D721Med (cell line): Measurements from ENCODE around the gene TBC1D16.
A peak's percentile ranks its signal among the peaks of the same experiment; 100 is the strongest.

Experiments used
- DNase-seq: peaks from one replicate; pipeline ENCODE4 v3.0.0; 2011; ENCODE audit warnings: low spot score; ENCODE audit not compliant: insufficient read length
- FAIRE-seq: peaks from 2 replicates; lab custom pipeline; 2011; peaks lifted over from hg19 to GRCh38; lab: Jason Lieb, UNC
- TF ChIP-seq, protein P1 (sequence below): IDR thresholded peaks from 2 replicates; pipeline ENCODE4 v1.5.1; 2012; ENCODE audit warnings: mild to moderate bottlenecking, control low read depth; ENCODE audit not compliant: insufficient read depth; ENCODE audit errors: missing control alignments

The TBC1D16 gene

DNA sequence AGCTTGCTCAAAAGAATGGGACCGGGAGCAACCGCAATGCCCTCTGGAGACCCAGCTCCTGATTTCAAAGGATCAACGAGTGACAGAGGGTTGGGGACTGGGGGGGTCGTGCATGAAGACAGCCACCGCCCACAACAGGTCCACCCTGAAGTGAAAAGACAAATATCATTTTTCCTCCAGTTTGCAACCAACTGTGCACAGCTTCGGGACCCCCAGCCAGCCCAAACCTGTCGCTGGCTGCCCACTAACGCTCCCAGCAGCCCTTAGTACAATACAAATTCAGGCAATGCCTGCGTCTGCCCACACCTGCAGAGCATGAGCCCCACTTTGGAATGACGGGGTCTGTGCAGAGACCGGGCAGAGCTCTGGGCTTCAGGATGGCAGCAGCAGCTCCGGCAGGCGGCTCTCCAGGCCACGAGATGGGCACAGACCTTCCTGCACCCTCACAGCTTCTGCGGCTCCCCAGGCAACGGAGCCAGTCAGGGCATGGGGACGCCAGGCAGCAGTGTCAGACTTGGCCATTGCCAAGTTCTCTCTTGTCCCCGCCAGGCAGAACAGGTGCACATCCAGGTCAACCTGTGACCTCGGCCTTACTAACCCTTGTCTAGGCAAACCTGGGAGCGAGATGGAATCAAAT lies 60.1 kb downstream of the TBC1D16 start:
- FAIRE-seq (no peak), DNase-seq (no peak)
- TF ChIP-seq, protein P1, sequence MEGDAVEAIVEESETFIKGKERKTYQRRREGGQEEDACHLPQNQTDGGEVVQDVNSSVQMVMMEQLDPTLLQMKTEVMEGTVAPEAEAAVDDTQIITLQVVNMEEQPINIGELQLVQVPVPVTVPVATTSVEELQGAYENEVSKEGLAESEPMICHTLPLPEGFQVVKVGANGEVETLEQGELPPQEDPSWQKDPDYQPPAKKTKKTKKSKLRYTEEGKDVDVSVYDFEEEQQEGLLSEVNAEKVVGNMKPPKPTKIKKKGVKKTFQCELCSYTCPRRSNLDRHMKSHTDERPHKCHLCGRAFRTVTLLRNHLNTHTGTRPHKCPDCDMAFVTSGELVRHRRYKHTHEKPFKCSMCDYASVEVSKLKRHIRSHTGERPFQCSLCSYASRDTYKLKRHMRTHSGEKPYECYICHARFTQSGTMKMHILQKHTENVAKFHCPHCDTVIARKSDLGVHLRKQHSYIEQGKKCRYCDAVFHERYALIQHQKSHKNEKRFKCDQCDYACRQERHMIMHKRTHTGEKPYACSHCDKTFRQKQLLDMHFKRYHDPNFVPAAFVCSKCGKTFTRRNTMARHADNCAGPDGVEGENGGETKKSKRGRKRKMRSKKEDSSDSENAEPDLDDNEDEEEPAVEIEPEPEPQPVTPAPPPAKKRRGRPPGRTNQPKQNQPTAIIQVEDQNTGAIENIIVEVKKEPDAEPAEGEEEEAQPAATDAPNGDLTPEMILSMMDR: no peak

DNA sequence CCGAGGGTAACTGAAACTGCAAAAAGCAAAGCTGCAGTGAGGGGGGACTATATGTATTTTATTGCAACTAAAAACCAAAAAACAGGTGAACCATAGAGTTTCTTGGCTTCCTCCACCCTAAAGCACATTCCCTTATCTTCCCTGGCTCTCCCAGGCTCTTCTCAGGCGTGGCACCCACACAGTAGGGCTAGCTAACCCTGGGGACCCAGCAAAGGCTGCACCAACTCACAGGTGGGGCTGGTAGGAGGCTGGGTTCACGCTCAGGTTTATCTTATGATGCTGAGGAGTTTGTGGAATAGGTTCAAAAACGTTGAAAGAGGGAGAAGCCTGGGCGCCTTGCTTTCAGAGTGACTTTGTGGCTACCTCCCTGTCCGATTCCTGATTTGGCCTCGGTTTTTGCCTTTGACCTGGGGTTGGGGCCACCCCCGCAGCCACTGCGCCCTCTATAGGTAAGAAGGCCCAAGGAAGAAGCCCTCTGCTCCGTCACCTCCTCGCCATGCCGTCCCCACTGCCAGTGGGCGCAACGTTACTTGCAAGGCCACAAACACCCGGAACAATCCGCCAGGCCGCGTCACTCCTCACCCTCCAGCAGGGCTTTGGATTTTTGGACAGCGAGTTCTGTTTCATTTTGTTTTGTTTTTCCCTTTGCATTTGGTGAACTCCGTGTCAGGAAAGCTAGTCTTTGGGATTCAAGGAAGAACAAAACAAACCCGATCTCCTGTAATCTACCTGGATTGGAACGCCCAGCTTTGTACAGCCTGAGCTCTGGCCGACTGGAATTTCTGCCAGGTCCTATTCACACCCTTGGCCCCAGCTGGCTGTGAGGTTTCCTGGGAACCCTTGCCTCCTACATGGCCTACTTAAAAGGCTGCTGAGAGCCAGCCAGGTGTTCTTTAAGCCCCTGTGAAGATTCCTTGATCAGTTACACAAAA lies 60.8 kb downstream of the TBC1D16 start:
- FAIRE-seq: no peak
- TF ChIP-seq, protein P1: peak; percentile 25

DNA sequence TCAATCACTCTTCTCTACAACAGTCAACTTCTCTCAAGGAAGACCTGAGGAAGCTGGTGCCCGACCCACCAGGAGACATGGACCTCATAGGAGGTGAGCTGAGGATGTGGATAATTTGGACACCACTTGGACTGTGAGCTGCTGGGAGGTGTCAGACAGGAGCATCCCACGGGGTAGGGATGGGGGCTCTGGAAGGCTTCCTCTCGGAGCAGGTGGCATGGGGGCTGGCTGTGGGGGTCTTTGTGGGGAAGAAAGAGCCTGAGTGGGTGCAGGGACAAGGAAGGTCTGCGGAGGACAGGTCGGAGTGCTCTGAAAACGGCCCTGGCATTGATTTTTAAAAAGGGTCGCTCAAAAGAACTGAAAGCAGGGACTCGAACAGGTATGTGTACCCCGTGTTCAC lies 64.0 kb downstream of the TBC1D16 start:
- TF ChIP-seq, protein P1: no peak
- FAIRE-seq (no peak), DNase-seq (no peak)

More for the DNA sequence above, 60.8 kb downstream of the TBC1D16 start:
- DNase-seq: no peak

DNA sequence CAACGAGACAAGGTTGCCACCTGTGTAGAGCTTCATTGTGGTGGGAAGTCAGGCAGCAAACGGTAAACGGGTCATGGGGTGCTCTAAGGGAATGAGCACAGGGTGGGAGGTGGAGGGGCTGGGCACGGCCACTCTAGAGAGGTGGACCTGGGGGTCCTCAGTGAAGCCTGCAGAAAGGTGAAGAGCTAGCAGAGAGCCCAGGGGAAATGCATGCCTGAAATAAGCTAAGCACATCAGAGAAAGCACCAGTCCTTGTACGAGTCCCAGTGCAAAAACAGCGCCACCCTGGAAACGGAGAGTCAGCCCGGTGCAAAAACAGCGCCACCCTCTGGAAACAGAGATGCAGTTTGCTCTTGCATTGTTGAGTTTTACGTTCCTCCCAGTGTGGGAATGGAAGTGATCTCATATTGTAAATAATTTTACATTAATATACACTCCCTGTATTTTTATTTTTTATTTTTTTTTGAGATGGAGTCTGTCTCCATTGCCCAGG lies 65.0 kb downstream of the TBC1D16 start:
- DNase-seq: no peak
- FAIRE-seq: no peak
- TF ChIP-seq, protein P1: peak; percentile 64

DNA sequence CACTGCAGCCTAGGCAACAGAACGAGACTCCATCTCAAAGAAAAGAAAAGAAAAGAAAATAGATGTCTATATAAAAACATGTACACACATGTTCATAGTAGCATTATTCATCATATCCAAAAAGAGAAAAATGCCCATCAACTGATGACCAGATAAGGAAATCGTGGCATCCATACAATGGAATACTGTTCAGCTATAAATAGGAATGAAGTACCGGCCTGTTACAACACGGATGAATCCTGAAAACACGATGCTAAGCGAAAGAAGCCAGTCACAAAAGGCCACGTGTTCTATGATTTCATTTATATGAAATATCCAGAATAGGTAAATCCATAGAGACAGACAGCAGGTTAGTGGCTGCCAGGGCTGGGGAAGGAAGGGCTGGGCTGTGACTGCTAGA lies 65.8 kb downstream of the TBC1D16 start:
- no peak for FAIRE-seq
- TF ChIP-seq, protein P1: no peak
- no peak for DNase-seq

DNA sequence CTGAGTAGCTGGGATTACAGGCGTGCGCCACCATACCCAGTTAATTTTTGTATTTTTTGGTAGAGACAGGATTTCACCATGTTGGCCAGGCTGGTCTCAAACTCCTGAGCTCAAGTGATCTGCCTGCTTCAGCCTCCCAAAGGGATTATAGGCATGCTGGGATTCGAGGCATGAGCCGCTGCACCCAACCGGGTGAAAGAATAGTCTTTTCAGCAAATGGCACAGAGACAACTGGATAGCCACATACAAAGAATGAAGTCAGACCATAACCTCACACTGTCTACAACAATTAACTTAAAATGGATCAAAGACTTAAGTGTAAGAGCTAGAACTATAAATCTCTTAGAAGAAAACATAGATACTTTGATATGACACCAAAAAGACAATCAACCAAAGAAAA lies 67.6 kb downstream of the TBC1D16 start:
- DNase-seq (no peak), FAIRE-seq (no peak)

More for the DNA sequence above, 67.6 kb downstream of the TBC1D16 start:
- TF ChIP-seq, protein P1: no peak
